Trophoblast cell (in vitro differentiated cells and primary cell): ENCODE measurements around the gene FAM114A1.

ENCODE experiments used
- DNase-seq, 2 donors: peaks; one replicate each; pipeline ENCODE4 v3.0.0-alpha.2; 2016
- H2AFZ ChIP-seq: 2 replicates; pipeline ENCODE4 v1.6.1; 2013; ENCODE audit warnings: low read length, moderate library complexity, mild to moderate bottlenecking; ENCODE audit not compliant: insufficient read depth, poor library complexity
- H2AK5ac ChIP-seq: 2 replicates; pipeline ENCODE4 v1.6.1; 2013; ENCODE audit warnings: mild to moderate bottlenecking, low read length
- H2BK120ac ChIP-seq: 2 replicates; pipeline ENCODE4 v1.6.1; 2013; ENCODE audit warnings: low read length, mild to moderate bottlenecking, moderate library complexity; ENCODE audit not compliant: insufficient read depth, poor library complexity
- H2BK12ac ChIP-seq: 2 replicates; pipeline ENCODE4 v1.6.1; 2013; ENCODE audit warnings: mild to moderate bottlenecking, low read length, moderate library complexity
- H2BK5ac ChIP-seq: 2 replicates; pipeline ENCODE4 v1.6.1; 2013; ENCODE audit warnings: low read length, low read depth, moderate library complexity, mild to moderate bottlenecking; ENCODE audit not compliant: poor library complexity
- H3K14ac ChIP-seq: 2 replicates; pipeline ENCODE4 v1.6.1; 2013; ENCODE audit warnings: mild to moderate bottlenecking, low read length
- H3K18ac ChIP-seq: 2 replicates; pipeline ENCODE4 v1.6.1; 2013; ENCODE audit warnings: mild to moderate bottlenecking, low read length
- H3K23ac ChIP-seq: 2 replicates; pipeline ENCODE4 v1.6.1; 2013; ENCODE audit warnings: low read length
- H3K27ac ChIP-seq: 2 replicates; pipeline ENCODE4 v1.5.1; 2013; ENCODE audit warnings: low read depth, mild to moderate bottlenecking, inconsistent platforms, low read length, moderate library complexity
- H3K27me3 ChIP-seq: 2 replicates; pipeline ENCODE4 v1.6.1; 2013; ENCODE audit warnings: inconsistent platforms, mild to moderate bottlenecking, low read length, moderate library complexity; ENCODE audit not compliant: insufficient read depth
- H3K36me3 ChIP-seq, 2 experiments: 1 replicate in 1 of 2; 2 replicates in 1 of 2; pipeline ENCODE4 v1.6.1; 2013; ENCODE audit warnings: low read length in 2 of 2, mild to moderate bottlenecking in 2 of 2, moderate library complexity in 1 of 2; ENCODE audit not compliant: insufficient read depth in 2 of 2, control insufficient read depth in 1 of 2
- H3K4ac ChIP-seq: 2 replicates; pipeline ENCODE4 v1.6.1; 2013; ENCODE audit warnings: low read depth, mild to moderate bottlenecking, low read length, moderate library complexity
- H3K4me1 ChIP-seq, 2 experiments: 1 replicate in 1 of 2; 2 replicates in 1 of 2; pipeline ENCODE4 v1.6.1; 2013; ENCODE audit warnings: low read length in 2 of 2, mild to moderate bottlenecking in 2 of 2, moderate library complexity in 1 of 2; ENCODE audit not compliant: insufficient read depth in 2 of 2, control insufficient read depth in 1 of 2
- H3K4me2 ChIP-seq: 2 replicates; pipeline ENCODE4 v1.6.1; 2013; ENCODE audit warnings: inconsistent platforms, mild to moderate bottlenecking, low read length, moderate library complexity
- H3K4me3 ChIP-seq: 2 replicates; pipeline ENCODE4 v1.5.1; 2013; ENCODE audit warnings: mild to moderate bottlenecking, low read depth, low read length, inconsistent platforms
- H3K79me1 ChIP-seq: one replicate; pipeline ENCODE4 v1.6.1; 2013; ENCODE audit warnings: low read length
- H3K79me2 ChIP-seq: 2 replicates; pipeline ENCODE4 v1.6.1; 2013; ENCODE audit warnings: low read length, mild to moderate bottlenecking; ENCODE audit not compliant: control insufficient read depth, insufficient read depth, poor library complexity
- H3K9ac ChIP-seq: 2 replicates; pipeline ENCODE4 v1.6.1; 2013; ENCODE audit warnings: mild to moderate bottlenecking, low read length
- H3K9me3 ChIP-seq: 2 replicates; pipeline ENCODE4 v1.6.1; 2013; ENCODE audit warnings: low read depth, mild to moderate bottlenecking, control low read depth, inconsistent platforms, low read length; ENCODE audit not compliant: insufficient read depth
- H4K12ac ChIP-seq: 2 replicates; pipeline ENCODE4 v1.6.1; 2013; ENCODE audit warnings: low read depth, mild to moderate bottlenecking, low read length, moderate library complexity
- H4K8ac ChIP-seq: 2 replicates; pipeline ENCODE4 v1.6.1; 2013; ENCODE audit warnings: low read depth, mild to moderate bottlenecking, low read length, moderate library complexity
- H4K91ac ChIP-seq: one replicate; pipeline ENCODE4 v1.6.1; 2013; ENCODE audit warnings: low read depth, mild to moderate bottlenecking, low read length, moderate library complexity
- WGBS: extraction: QIAGEN DNeasy Blood & Tissue Kit; methylation state at CpG from one replicate; pipeline ENCODE4 v1.1.7; 2013; ENCODE audit warnings: missing lambda C conversion rate; ENCODE audit not compliant: insufficient read length, insufficient coverage; ENCODE audit errors: extremely low coverage; 5-methylcytosine and 5-hydroxymethylcytosine counted together

FAM114A1 gene

DNA sequence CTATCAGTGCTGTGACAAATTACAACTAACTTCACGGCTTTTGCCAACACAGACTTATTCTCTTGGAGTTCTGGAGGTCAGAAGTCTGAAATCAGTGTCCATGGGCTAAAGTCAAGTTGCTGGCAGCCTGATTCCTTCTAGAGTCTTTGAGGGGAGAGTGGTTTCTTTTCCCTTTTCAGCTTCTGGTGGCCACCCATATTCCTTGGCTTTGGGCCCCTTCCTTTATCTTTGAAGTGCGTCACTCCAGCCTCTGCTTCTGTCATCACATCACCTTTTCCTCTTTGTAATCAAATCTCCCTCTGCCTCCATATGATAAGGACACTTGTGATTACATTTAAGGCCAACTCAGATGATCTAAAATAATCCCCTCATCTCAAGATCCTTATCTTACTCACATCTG is 9.0 kb downstream of the FAM114A1 start:
- Histone ChIP-seq H3K9me3 (no peaks in the 10 kb centered on the region), H3K4ac (no peak overlapping the region), H3K4me2 (no peak overlapping the region), H4K12ac (no peak overlapping the region), H2BK12ac (no peak overlapping the region), H3K18ac (no peak overlapping the region), H4K8ac (no peak overlapping the region), H2BK5ac (no peak overlapping the region), H3K9ac (no peak overlapping the region), H3K14ac (no peak overlapping the region), H3K4me3 (no peak overlapping the region), H3K36me3 (peaks cover 16 to 34% of the 10 kb centered on the region in 2 experiments), H2AFZ (no peak overlapping the region), H3K23ac (no peak overlapping the region), H3K4me1 (no peaks in the 10 kb centered on the region), H3K79me1 (no peaks in the 10 kb centered on the region), H4K91ac (no peak overlapping the region), H2AK5ac (no peak overlapping the region), H3K27me3 (no peaks in the 10 kb centered on the region), H3K27ac (no peak overlapping the region), H2BK120ac (no peak overlapping the region), H3K79me2 (no peaks in the 10 kb centered on the region)
- no CpG with 5 or more reads among the region's 2 CpGs for WGBS
- no peak for DNase-seq

DNA sequence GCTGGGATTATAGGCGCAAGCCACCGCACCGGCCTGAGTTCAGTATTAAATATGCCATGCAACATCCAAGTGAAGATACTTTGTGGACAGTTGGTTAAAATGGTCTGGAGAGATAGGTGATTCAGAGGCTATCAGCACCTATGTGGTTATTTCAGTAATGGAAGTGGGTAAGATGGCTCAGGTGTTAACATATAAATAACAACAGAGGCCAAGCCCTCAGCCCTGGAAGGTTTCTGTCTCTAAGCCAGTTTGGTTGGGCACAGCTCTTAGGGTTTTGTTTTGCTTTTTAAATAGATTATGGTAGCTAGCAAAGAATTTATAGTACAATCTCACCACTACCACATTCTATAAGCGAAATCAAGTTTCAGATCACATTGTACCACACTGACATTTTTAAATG is 16.6 kb downstream of the FAM114A1 start:
- WGBS = no CpG with 5 or more reads among the region's 4 CpGs

DNA sequence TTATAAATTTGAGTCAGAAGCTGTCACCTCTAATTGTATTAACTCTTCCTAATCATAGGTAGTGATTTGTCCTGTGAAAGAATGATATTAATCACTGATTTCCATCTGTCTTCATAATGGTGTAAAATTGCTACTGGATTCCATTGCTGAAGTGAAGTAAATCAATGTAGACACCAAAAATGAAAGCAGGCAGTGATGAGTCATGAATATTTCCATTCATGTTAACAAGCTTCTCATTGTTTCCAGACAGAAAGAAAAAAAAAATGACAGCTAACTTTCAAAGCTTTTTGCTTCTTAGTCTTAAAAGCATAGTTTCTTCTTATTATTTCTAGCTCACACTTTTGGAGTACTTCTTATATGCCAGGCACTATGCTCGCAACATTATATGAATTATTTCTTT is 21.5 kb downstream of the FAM114A1 start:
- no peaks in the 10 kb centered on the region for H3K27me3 ChIP-seq
- no CpG with 5 or more reads among the region's 1 CpG for WGBS

More for the DNA sequence above, 16.6 kb downstream of the FAM114A1 start:
- H2BK5ac ChIP-seq = no peak overlapping the region
- no peak overlapping the region for H3K14ac ChIP-seq
- no peak overlapping the region for H3K4ac ChIP-seq
- no peak for DNase-seq
- H3K27me3 ChIP-seq = no peaks in the 10 kb centered on the region
- no peaks in the 10 kb centered on the region for H3K9me3 ChIP-seq
- H2BK120ac ChIP-seq = no peak overlapping the region
- no peaks in the 10 kb centered on the region for H3K79me1 ChIP-seq
- H2AFZ ChIP-seq = no peak overlapping the region
- H3K79me2 ChIP-seq = peaks cover 3% of the 10 kb centered on the region
- no peak overlapping the region for H3K27ac ChIP-seq
- H4K91ac ChIP-seq = no peak overlapping the region
- no peak overlapping the region for H3K18ac ChIP-seq
- H3K9ac ChIP-seq = no peak overlapping the region
- H3K4me1 ChIP-seq = no peaks in the 10 kb centered on the region
- no peak overlapping the region for H3K4me2 ChIP-seq
- H2AK5ac ChIP-seq = no peak overlapping the region
- no peak overlapping the region for H2BK12ac ChIP-seq
- H3K23ac ChIP-seq = no peak overlapping the region
- H4K8ac ChIP-seq = no peak overlapping the region
- H3K4me3 ChIP-seq = no peak overlapping the region
- H3K36me3 ChIP-seq = peaks cover 4 to 18% of the 10 kb centered on the region in 2 experiments
- no peak overlapping the region for H4K12ac ChIP-seq

DNA sequence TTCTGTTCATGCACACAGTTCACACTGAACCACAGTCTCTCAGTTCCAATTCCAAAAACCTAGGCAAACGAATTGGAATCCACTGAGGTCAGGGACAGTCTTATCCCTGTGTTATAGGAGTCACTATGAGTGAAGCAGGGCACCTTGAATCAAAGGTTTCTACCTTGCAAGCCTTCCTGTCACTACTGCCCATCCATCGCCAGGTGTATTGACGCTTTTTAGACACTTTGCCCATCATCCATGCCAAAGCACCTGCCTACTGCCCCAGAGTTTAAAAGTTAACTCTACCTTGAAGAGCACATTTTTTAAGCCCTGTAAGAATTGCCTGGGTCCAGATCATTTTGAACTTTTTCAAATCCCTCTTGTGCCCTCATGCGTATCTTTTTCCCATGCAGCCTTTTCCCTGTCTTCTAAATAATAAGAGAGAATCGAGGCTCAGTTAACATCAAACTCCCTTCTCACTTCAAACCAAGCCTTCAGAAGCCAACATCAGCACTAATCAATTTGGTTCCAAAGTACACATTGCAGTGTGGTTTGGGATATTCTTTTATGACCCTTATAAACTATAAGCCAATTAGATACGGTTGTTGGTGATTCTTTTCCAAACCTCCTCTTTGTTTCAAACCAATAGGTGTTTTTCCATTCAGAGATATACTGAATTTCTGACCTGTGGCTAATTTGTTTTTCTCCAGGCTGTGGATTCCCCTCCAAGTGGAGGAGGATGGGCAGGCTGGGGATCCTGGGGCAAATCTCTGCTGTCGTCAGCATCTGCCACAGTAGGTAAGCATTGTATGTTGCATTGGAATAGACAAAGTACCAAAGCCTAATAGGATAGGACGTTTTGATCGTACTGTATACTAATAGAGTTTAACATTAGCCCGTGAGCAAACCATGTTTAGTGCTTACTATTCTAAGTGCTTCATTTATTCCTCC is 23.7 kb downstream of the FAM114A1 start:
- Histone ChIP-seq H3K9ac (no peak overlapping the region), H3K4me3 (no peak overlapping the region), H3K36me3 (peaks cover 4 to 21% of the 10 kb centered on the region in 2 experiments), H3K79me1 (peaks cover 2% of the 10 kb centered on the region), H3K4me2 (no peak overlapping the region), H3K4ac (no peak overlapping the region), H3K27ac (no peak overlapping the region), H2BK5ac (no peak overlapping the region), H4K8ac (no peak overlapping the region), H3K4me1 (no peaks in the 10 kb centered on the region), H3K79me2 (no peaks in the 10 kb centered on the region), H3K23ac (no peak overlapping the region), H4K91ac (no peak overlapping the region), H4K12ac (no peak overlapping the region), H2BK12ac (peak overlapping the region; percentile 11), H3K18ac (no peak overlapping the region), H2AK5ac (no peak overlapping the region), H2AFZ (no peak overlapping the region), H3K14ac (no peak overlapping the region), H3K27me3 (no peaks in the 10 kb centered on the region), H3K9me3 (no peaks in the 10 kb centered on the region), H2BK120ac (no peak overlapping the region)
- no CpG with 5 or more reads among the region's 10 CpGs for WGBS
- no peak for DNase-seq

More for the DNA sequence above, 21.5 kb downstream of the FAM114A1 start:
- Histone ChIP-seq H2BK5ac (no peak overlapping the region), H3K23ac (no peak overlapping the region), H2BK12ac (no peak overlapping the region), H3K9ac (no peak overlapping the region), H3K4me1 (no peaks in the 10 kb centered on the region), H4K91ac (no peak overlapping the region), H3K79me1 (peaks cover 2% of the 10 kb centered on the region), H2AFZ (no peak overlapping the region), H3K27ac (peak overlapping the region; percentile 36), H3K9me3 (no peaks in the 10 kb centered on the region), H3K36me3 (peaks cover 0 to 9% of the 10 kb centered on the region in 2 experiments), H3K79me2 (no peaks in the 10 kb centered on the region), H2BK120ac (no peak overlapping the region), H3K4ac (no peak overlapping the region), H3K4me2 (no peak overlapping the region), H3K14ac (no peak overlapping the region), H3K18ac (no peak overlapping the region), H3K4me3 (no peak overlapping the region), H2AK5ac (no peak overlapping the region), H4K8ac (no peak overlapping the region), H4K12ac (no peak overlapping the region)
- peak; percentile 12 to 85 for DNase-seq
